ENCODE measurements around the gene BABAM2.
A peak's percentile ranks its signal among the peaks of the same experiment; 100 is the strongest.

The BABAM2 gene

GRCh38 chr2:27952070-27952469 lies 61.5 kb downstream of the BABAM2 start:
- Histone ChIP-seq H3K27ac (ENCODE audit: low read length) (no peak overlapping the region), H3K4me1 (ENCODE audit: control insufficient read depth in 1 of 2, insufficient read depth in 2 of 2, low read length in 2 of 2) (peaks cover 12 to 17% of the 10 kb centered on the region in 2 donors), H3K9me3 (ENCODE audit: control insufficient read depth in 1 of 2, low read length in 2 of 2) (no peaks in the 10 kb centered on the region), H3K27me3 (ENCODE audit: low read depth, low read length) (no peaks in the 10 kb centered on the region), H3K36me3 (ENCODE audit: control insufficient read depth in 1 of 2, insufficient read depth in 2 of 2, low read length in 2 of 2) (no peaks in the 10 kb centered on the region), H3K4me3 (ENCODE audit: low read depth in 1 of 2, low read length in 2 of 2) (no peak overlapping the region)

- Histone ChIP-seq H3K36me3 (ENCODE audit: control insufficient read depth in 1 of 2, insufficient read depth in 2 of 2, low read length in 2 of 2) (no peaks in the 10 kb centered on the region), H3K4me3 (ENCODE audit: low read depth in 1 of 2, low read length in 2 of 2) (no peak overlapping the region), H3K27ac (ENCODE audit: low read length) (no peak overlapping the region), H3K27me3 (ENCODE audit: low read depth, low read length) (no peaks in the 10 kb centered on the region), H3K4me1 (ENCODE audit: control insufficient read depth in 1 of 2, insufficient read depth in 2 of 2, low read length in 2 of 2) (peaks cover 12 to 17% of the 10 kb centered on the region in 2 donors), H3K9me3 (ENCODE audit: control insufficient read depth in 1 of 2, low read length in 2 of 2) (no peaks in the 10 kb centered on the region)
These were observed 62.5 kb downstream of the BABAM2 start for GRCh38 chr2:27953077-27953476.

- H3K27ac ChIP-seq (ENCODE audit: low read length): no peak overlapping the region
- no peaks in the 10 kb centered on the region for H3K9me3 ChIP-seq (ENCODE audit: control insufficient read depth in 1 of 2, low read length in 2 of 2)
- no peak overlapping the region for H3K4me3 ChIP-seq (ENCODE audit: low read depth in 1 of 2, low read length in 2 of 2)
- H3K4me1 ChIP-seq (ENCODE audit: control insufficient read depth in 1 of 2, insufficient read depth in 2 of 2, low read length in 2 of 2): peaks cover 12 to 17% of the 10 kb centered on the region in 2 donors
- no peaks in the 10 kb centered on the region for H3K36me3 ChIP-seq (ENCODE audit: control insufficient read depth in 1 of 2, insufficient read depth in 2 of 2, low read length in 2 of 2)
- H3K27me3 ChIP-seq (ENCODE audit: low read depth, low read length): no peaks in the 10 kb centered on the region
These were observed 63.7 kb downstream of the BABAM2 start for GRCh38 chr2:27954221-27954673.

GRCh38 chr2:27954771-27955383 lies 64.3 kb downstream of the BABAM2 start:
- Histone ChIP-seq H3K36me3 (ENCODE audit: control insufficient read depth in 1 of 2, insufficient read depth in 2 of 2, low read length in 2 of 2) (no peaks in the 10 kb centered on the region), H3K4me1 (ENCODE audit: control insufficient read depth in 1 of 2, insufficient read depth in 2 of 2, low read length in 2 of 2) (peaks cover 15 to 18% of the 10 kb centered on the region in 2 donors), H3K9me3 (ENCODE audit: control insufficient read depth in 1 of 2, low read length in 2 of 2) (no peaks in the 10 kb centered on the region), H3K4me3 (ENCODE audit: low read depth in 1 of 2, low read length in 2 of 2) (no peak overlapping the region), H3K27me3 (ENCODE audit: low read depth, low read length) (no peaks in the 10 kb centered on the region), H3K27ac (ENCODE audit: low read length) (peak overlapping the region; percentile 16)

- no peaks in the 10 kb centered on the region for H3K36me3 ChIP-seq (ENCODE audit: control insufficient read depth in 1 of 2, insufficient read depth in 2 of 2, low read length in 2 of 2)
- H3K9me3 ChIP-seq (ENCODE audit: control insufficient read depth in 1 of 2, low read length in 2 of 2): no peaks in the 10 kb centered on the region
- H3K4me3 ChIP-seq (ENCODE audit: low read depth in 1 of 2, low read length in 2 of 2): no peak overlapping the region
- H3K4me1 ChIP-seq (ENCODE audit: control insufficient read depth in 1 of 2, insufficient read depth in 2 of 2, low read length in 2 of 2): peaks cover 17 to 25% of the 10 kb centered on the region in 2 donors
- H3K27ac ChIP-seq (ENCODE audit: low read length): peak overlapping the region; percentile 16
- no peaks in the 10 kb centered on the region for H3K27me3 ChIP-seq (ENCODE audit: low read depth, low read length)
These were observed 65.0 kb downstream of the BABAM2 start for GRCh38 chr2:27955384-27956161.

- peaks cover 17 to 29% of the 10 kb centered on the region in 2 donors for H3K4me1 ChIP-seq (ENCODE audit: control insufficient read depth in 1 of 2, insufficient read depth in 2 of 2, low read length in 2 of 2)
- H3K27ac ChIP-seq (ENCODE audit: low read length): no peak overlapping the region
- H3K4me3 ChIP-seq (ENCODE audit: low read depth in 1 of 2, low read length in 2 of 2): no peak overlapping the region
- H3K9me3 ChIP-seq (ENCODE audit: control insufficient read depth in 1 of 2, low read length in 2 of 2): no peaks in the 10 kb centered on the region
- H3K36me3 ChIP-seq (ENCODE audit: control insufficient read depth in 1 of 2, insufficient read depth in 2 of 2, low read length in 2 of 2): no peaks in the 10 kb centered on the region
- no peaks in the 10 kb centered on the region for H3K27me3 ChIP-seq (ENCODE audit: low read depth, low read length)
These were observed 66.4 kb downstream of the BABAM2 start for GRCh38 chr2:27956888-27957287.

GRCh38 chr2:27958711-27959378 lies 68.3 kb downstream of the BABAM2 start:
- peaks cover 17 to 29% of the 10 kb centered on the region in 2 donors for H3K4me1 ChIP-seq (ENCODE audit: control insufficient read depth in 1 of 2, insufficient read depth in 2 of 2, low read length in 2 of 2)
- H3K4me3 ChIP-seq (ENCODE audit: low read depth in 1 of 2, low read length in 2 of 2): no peak overlapping the region
- H3K36me3 ChIP-seq (ENCODE audit: control insufficient read depth in 1 of 2, insufficient read depth in 2 of 2, low read length in 2 of 2): no peaks in the 10 kb centered on the region
- H3K9me3 ChIP-seq (ENCODE audit: control insufficient read depth in 1 of 2, low read length in 2 of 2): no peaks in the 10 kb centered on the region
- H3K27me3 ChIP-seq (ENCODE audit: low read depth, low read length): no peaks in the 10 kb centered on the region
- no peak overlapping the region for H3K27ac ChIP-seq (ENCODE audit: low read length)

- H3K27ac ChIP-seq (ENCODE audit: low read length): no peak overlapping the region
These were observed 69.0 kb downstream of the BABAM2 start for GRCh38 chr2:27959496-27959895.

GRCh38 chr2:27960237-27960912 lies 69.8 kb downstream of the BABAM2 start:
- Histone ChIP-seq H3K9me3 (ENCODE audit: control insufficient read depth in 1 of 2, low read length in 2 of 2) (no peaks in the 10 kb centered on the region), H3K4me1 (ENCODE audit: control insufficient read depth in 1 of 2, insufficient read depth in 2 of 2, low read length in 2 of 2) (peaks cover 10 to 16% of the 10 kb centered on the region in 2 donors), H3K4me3 (ENCODE audit: low read depth in 1 of 2, low read length in 2 of 2) (no peak overlapping the region), H3K27me3 (ENCODE audit: low read depth, low read length) (no peaks in the 10 kb centered on the region), H3K36me3 (ENCODE audit: control insufficient read depth in 1 of 2, insufficient read depth in 2 of 2, low read length in 2 of 2) (no peaks in the 10 kb centered on the region), H3K27ac (ENCODE audit: low read length) (no peak overlapping the region)

More at GRCh38 chr2:27959496-27959895, 69.0 kb downstream of the BABAM2 start:
- Histone ChIP-seq H3K36me3 (ENCODE audit: control insufficient read depth in 1 of 2, insufficient read depth in 2 of 2, low read length in 2 of 2) (no peaks in the 10 kb centered on the region), H3K4me1 (ENCODE audit: control insufficient read depth in 1 of 2, insufficient read depth in 2 of 2, low read length in 2 of 2) (peaks cover 17 to 22% of the 10 kb centered on the region in 2 donors), H3K27me3 (ENCODE audit: low read depth, low read length) (no peaks in the 10 kb centered on the region), H3K9me3 (ENCODE audit: control insufficient read depth in 1 of 2, low read length in 2 of 2) (no peaks in the 10 kb centered on the region), H3K4me3 (ENCODE audit: low read depth in 1 of 2, low read length in 2 of 2) (no peak overlapping the region)

GRCh38 chr2:27962006-27962405 lies 71.5 kb downstream of the BABAM2 start:
- no peak overlapping the region for H3K27ac ChIP-seq (ENCODE audit: low read length)
- peaks cover 11 to 18% of the 10 kb centered on the region in 2 donors for H3K4me1 ChIP-seq (ENCODE audit: control insufficient read depth in 1 of 2, insufficient read depth in 2 of 2, low read length in 2 of 2)
- no peaks in the 10 kb centered on the region for H3K9me3 ChIP-seq (ENCODE audit: control insufficient read depth in 1 of 2, low read length in 2 of 2)
- H3K4me3 ChIP-seq (ENCODE audit: low read depth in 1 of 2, low read length in 2 of 2): no peak overlapping the region
- H3K36me3 ChIP-seq (ENCODE audit: control insufficient read depth in 1 of 2, insufficient read depth in 2 of 2, low read length in 2 of 2): no peaks in the 10 kb centered on the region
- H3K27me3 ChIP-seq (ENCODE audit: low read depth, low read length): no peaks in the 10 kb centered on the region

GRCh38 chr2:27963472-27963871 lies 72.9 kb downstream of the BABAM2 start:
- Histone ChIP-seq H3K27me3 (ENCODE audit: low read depth, low read length) (no peaks in the 10 kb centered on the region), H3K27ac (ENCODE audit: low read length) (no peak overlapping the region), H3K9me3 (ENCODE audit: control insufficient read depth in 1 of 2, low read length in 2 of 2) (no peaks in the 10 kb centered on the region), H3K36me3 (ENCODE audit: control insufficient read depth in 1 of 2, insufficient read depth in 2 of 2, low read length in 2 of 2) (no peaks in the 10 kb centered on the region), H3K4me3 (ENCODE audit: low read depth in 1 of 2, low read length in 2 of 2) (no peak overlapping the region), H3K4me1 (ENCODE audit: control insufficient read depth in 1 of 2, insufficient read depth in 2 of 2, low read length in 2 of 2) (peaks cover 11 to 18% of the 10 kb centered on the region in 2 donors)

All from muscle layer of duodenum (tissue), 2 donors.